DND-41 (cell line): ENCODE results near the gene HAUS5.

Source experiments
- EZH2 ChIP-seq: IDR thresholded peaks from 3 replicates; pipeline ENCODE4 v1.6.1; 2012; ENCODE audit warnings: borderline replicate concordance, low read depth, mild to moderate bottlenecking, moderate library complexity, low read length, inconsistent platforms; ENCODE audit not compliant: severe bottlenecking
- TF ChIP-seq, protein P1 (sequence below): IDR thresholded peaks from 2 replicates; pipeline ENCODE4 v1.5.1; 2012; ENCODE audit warnings: borderline replicate concordance, low read length, moderate library complexity, mild to moderate bottlenecking; ENCODE audit not compliant: poor library complexity, severe bottlenecking; ENCODE audit errors: extremely low read depth

DNA sequence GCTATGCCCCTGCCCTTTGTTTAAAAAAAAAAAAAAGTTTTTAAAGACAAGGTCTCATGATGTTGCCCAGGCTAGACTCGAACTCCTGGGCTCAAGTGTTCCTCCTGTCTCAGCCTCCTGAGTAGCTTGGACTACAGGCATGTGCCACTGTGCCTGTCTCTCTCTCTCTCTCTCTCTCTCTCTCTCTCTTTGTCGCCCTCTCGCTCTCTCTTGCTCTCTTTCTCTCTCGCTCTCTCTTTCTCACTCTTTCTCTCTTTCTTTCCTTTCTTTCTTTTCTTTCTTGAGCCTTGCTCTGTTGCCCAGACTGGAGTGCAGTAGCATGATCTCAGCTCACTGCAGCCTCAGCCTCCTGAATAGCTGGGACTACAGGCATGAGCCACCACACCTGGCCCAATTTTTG is 43.1 kb downstream of the HAUS5 start:
- TF ChIP-seq, protein P1, sequence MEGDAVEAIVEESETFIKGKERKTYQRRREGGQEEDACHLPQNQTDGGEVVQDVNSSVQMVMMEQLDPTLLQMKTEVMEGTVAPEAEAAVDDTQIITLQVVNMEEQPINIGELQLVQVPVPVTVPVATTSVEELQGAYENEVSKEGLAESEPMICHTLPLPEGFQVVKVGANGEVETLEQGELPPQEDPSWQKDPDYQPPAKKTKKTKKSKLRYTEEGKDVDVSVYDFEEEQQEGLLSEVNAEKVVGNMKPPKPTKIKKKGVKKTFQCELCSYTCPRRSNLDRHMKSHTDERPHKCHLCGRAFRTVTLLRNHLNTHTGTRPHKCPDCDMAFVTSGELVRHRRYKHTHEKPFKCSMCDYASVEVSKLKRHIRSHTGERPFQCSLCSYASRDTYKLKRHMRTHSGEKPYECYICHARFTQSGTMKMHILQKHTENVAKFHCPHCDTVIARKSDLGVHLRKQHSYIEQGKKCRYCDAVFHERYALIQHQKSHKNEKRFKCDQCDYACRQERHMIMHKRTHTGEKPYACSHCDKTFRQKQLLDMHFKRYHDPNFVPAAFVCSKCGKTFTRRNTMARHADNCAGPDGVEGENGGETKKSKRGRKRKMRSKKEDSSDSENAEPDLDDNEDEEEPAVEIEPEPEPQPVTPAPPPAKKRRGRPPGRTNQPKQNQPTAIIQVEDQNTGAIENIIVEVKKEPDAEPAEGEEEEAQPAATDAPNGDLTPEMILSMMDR, result no peak
- no peak for TF ChIP-seq EZH2
